Activated CD8-positive, alpha-beta memory T cell treated with anti-CD3 and anti-CD28 coated beads for 4 hours (primary cell): ENCODE data around the gene CUEDC1.
A peak's percentile ranks its signal among the peaks of the same experiment; 100 is the strongest.
"Not testable (repeated sequence)": the region's sequence is repeated elsewhere in the genome, so short reads cannot be mapped to it uniquely, and the experiment has no call there.

Experiments used
- DNase-seq, 2 donors: peaks; one replicate each; pipeline ENCODE4 v3.0.0-alpha.2; 2020; ENCODE audit warnings: low read depth in 2 of 2

Gene CUEDC1

GRCh38 chr17:57860414-57860999 lies 94.7 kb downstream of the CUEDC1 start:
- DNase-seq = no peak

- no peak for DNase-seq
Observed at GRCh38 chr17:57859601-57860413, 95.4 kb downstream of the CUEDC1 start.

- no peak for DNase-seq
Observed at GRCh38 chr17:57858838-57859237, 96.4 kb downstream of the CUEDC1 start.

- no peak for DNase-seq
Observed at GRCh38 chr17:57856792-57857620, 98.2 kb downstream of the CUEDC1 start.

GRCh38 chr17:57855391-57856035 lies 99.7 kb downstream of the CUEDC1 start:
- no peak for DNase-seq

GRCh38 chr17:57853695-57854094 lies 101.5 kb downstream of the CUEDC1 start:
- DNase-seq = no peak

- DNase-seq = no peak
Observed at GRCh38 chr17:57852955-57853328, 102.3 kb downstream of the CUEDC1 start.

GRCh38 chr17:57852092-57852954 lies 102.9 kb downstream of the CUEDC1 start:
- no peak for DNase-seq

GRCh38 chr17:57849874-57850754 lies 105.1 kb downstream of the CUEDC1 start, which contains the start of gene MRPS23:
Gene MRPS23 (minus strand): TSS chr17:57850044. CDS start chr17:57850010, 34 bp downstream.
- peak; percentile 88 to 94 for DNase-seq

- DNase-seq = no peak
Observed at GRCh38 chr17:57849163-57849873, 105.9 kb downstream of the CUEDC1 start.

GRCh38 chr17:57846056-57846945 lies 108.9 kb downstream of the CUEDC1 start:
- DNase-seq = not testable (repeated sequence)

- no peak for DNase-seq
Observed at GRCh38 chr17:57842280-57842679, 112.9 kb downstream of the CUEDC1 start.

- no peak for DNase-seq
Observed at GRCh38 chr17:57839571-57839923, 115.7 kb downstream of the CUEDC1 start.

GRCh38 chr17:57838857-57839570 lies 116.2 kb downstream of the CUEDC1 start:
- no peak for DNase-seq

GRCh38 chr17:57838453-57838852 lies 116.8 kb downstream of the CUEDC1 start:
- no peak for DNase-seq

- no peak for DNase-seq
Observed at GRCh38 chr17:57835333-57835900, 119.8 kb downstream of the CUEDC1 start.

GRCh38 chr17:57834146-57834741 lies 121.0 kb downstream of the CUEDC1 start:
- DNase-seq = no peak
